Measurements from ENCODE around the gene FGF19.

The FGF19 gene

GRCh38 chr11:69703768-69704507, at the start of gene FGF19:
FGF19 (minus strand) TSS chr11:69704022; CDS start chr11:69703876, 146 bp downstream.
- no peak for DNase-seq

GRCh38 chr11:69752890-69753289, 49.1 kb upstream of the FGF19 start:
- no peak for DNase-seq

GRCh38 chr11:69750875-69751597, 47.2 kb upstream of the FGF19 start:
- no peak for DNase-seq

GRCh38 chr11:69750108-69750850, 46.5 kb upstream of the FGF19 start:
- no peak for DNase-seq

GRCh38 chr11:69748637-69749036, 44.8 kb upstream of the FGF19 start:
- DNase-seq = no peak

GRCh38 chr11:69746752-69747742, 43.2 kb upstream of the FGF19 start:
- DNase-seq = no peak

- no peak for DNase-seq
These were observed 42.3 kb upstream of the FGF19 start for GRCh38 chr11:69746140-69746539.

GRCh38 chr11:69745201-69745600, 41.4 kb upstream of the FGF19 start:
- no peak for DNase-seq

- DNase-seq = no peak
These were observed 40.6 kb upstream of the FGF19 start for GRCh38 chr11:69744435-69744834.

GRCh38 chr11:69734841-69735240, 31.0 kb upstream of the FGF19 start:
- no peak for DNase-seq

- no peak for DNase-seq
These were observed 30.5 kb upstream of the FGF19 start for GRCh38 chr11:69734367-69734766.

- no peak for DNase-seq
These were observed 29.1 kb upstream of the FGF19 start for GRCh38 chr11:69732910-69733309.

- DNase-seq = no peak
These were observed 27.3 kb upstream of the FGF19 start for GRCh38 chr11:69731110-69731509.

- no peak for DNase-seq
These were observed 26.7 kb upstream of the FGF19 start for GRCh38 chr11:69730500-69730899.

GRCh38 chr11:69729252-69729651, 25.4 kb upstream of the FGF19 start:
- no peak for DNase-seq

GRCh38 chr11:69727266-69727665, 23.4 kb upstream of the FGF19 start:
- no peak for DNase-seq

GRCh38 chr11:69726481-69726880, 22.7 kb upstream of the FGF19 start:
- no peak for DNase-seq

- no peak for DNase-seq
These were observed 22.2 kb upstream of the FGF19 start for GRCh38 chr11:69726019-69726418.

GRCh38 chr11:69721745-69722144, 17.9 kb upstream of the FGF19 start:
- DNase-seq = no peak

- no peak for DNase-seq
These were observed 17.3 kb upstream of the FGF19 start for GRCh38 chr11:69721106-69721505.

- DNase-seq = no peak
These were observed 15.1 kb upstream of the FGF19 start for GRCh38 chr11:69718912-69719311.

- no peak for DNase-seq
These were observed 14.3 kb upstream of the FGF19 start for GRCh38 chr11:69718147-69718546.
